Effector CD8-positive, alpha-beta T cell (primary cell): ENCODE measurements around the gene ARMC5.
A peak's percentile ranks its signal among the peaks of the same experiment; 100 is the strongest.
"Not testable (repeated sequence)": the region's sequence is repeated elsewhere in the genome, so short reads cannot be mapped to it uniquely, and the experiment has no call there.

Source experiments
- DNase-seq: peaks from one replicate; lab custom pipeline; 2025; lab: John Stamatoyannopoulos, UW

The ARMC5 gene

DNA sequence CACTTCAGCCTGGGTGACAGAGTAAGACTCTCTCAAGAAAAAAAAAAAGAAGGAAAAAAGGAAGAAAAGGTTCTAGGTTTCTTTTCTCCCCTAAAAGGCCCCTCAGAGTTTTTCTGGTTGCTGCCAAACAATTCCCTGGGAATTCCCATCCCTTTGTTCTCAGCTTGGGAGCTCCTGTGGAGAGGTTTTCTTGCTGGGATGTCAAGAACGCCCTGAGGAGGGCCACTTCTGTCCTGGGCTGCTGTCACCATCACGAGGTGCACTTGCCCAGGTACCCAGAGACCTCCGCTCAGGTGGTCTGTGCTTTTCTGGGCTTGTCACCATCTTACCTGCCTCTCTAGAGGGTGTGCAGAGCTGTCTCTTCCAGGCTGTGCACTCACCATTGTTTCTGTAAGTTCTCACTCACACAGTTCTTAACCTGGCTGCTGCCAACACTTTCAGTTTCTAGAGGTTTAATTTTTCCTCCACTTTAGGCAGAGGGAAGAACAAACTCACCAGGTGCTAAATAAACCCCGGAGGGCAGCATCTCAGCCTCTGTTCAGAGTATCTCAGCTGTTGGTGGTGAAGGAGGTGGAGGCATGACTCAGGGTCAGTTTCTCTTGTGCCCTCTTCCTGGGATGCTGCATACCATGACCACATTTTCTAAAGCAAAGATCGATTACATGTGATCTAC lies 28.8 kb upstream of the ARMC5 start:
- no peak for DNase-seq

DNA sequence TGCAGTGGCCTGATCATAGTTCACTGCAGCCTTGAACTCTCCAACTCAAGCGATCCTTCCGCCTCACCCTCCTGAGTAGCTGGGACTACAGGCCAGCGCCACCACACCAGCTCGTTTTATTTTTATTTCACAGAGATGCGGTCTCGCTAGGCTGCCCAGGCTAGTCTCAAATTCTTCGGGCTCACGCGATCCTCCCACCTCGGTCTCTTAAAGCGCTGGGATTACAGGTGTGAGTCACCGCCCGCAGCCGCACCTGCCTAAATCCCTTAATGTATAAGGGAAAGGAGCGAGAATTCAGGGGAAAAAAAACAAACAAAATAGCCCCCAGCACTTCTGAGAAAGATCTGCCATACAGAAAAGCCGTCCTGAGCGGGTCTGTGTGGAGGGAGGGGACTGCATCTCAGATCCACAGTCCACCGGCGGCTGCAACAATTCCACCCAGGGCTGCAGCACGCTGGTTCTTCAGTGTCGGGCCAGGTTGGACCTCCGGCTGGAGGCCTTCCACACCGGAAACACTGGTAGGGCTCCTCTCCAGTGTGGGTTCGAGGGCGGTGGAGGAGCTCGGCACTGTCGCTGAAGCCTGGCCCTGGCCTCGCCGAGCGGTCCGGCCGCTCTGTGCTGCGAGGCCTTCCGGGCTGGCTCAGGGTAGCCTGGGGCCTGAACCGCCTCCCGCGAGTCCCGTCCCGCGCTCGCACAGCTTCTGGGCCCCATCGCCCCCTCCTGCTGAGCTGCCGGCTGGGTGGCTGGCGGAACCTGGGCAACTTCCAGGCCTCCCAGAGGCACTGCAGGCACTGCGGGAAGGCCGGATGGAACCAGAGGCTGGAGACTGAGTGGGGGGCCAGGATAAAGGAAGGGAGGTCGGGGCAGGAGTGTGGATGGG lies 23.7 kb upstream of the ARMC5 start:
- DNase-seq: no peak

DNA sequence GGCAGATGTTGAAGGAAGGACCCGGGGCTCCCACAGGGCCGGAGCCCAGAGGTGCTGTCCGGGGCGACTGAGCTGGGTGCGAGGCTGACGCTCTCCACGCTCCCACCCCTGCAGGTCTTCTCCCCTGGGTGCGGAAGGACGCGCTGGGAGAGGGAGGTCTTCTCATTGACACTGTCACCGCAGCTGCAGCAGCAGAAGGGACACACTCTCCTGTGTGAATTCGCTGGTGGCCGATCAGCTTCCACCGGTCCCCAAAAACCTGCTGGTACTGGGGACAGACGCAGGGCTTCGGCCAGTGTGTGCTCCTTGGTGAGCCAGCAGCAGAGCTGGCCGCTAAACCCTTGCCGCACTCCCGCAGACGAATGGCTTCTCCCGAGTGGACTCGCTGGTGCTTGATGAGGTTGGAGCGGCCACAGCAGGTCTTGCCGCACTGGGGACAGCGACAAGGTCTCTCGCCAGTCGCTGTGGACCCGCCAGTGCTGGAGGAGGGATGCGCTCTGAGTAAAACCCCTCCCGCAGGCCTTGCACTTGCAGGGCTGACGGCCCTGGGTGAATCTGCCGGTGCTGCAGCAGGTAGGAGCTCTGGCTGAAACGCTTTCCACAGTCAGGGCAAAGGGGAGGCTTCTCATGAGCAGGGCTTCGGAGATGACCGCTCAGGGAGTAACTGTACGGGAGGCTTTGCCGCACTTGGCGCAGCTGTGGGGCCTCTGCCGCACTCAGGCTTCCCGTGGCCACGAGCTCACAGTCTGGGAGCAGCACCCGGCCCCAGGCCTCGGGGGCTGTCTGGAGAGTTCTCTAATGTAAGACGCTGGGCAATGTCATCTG lies 22.9 kb upstream of the ARMC5 start:
- no peak for DNase-seq

DNA sequence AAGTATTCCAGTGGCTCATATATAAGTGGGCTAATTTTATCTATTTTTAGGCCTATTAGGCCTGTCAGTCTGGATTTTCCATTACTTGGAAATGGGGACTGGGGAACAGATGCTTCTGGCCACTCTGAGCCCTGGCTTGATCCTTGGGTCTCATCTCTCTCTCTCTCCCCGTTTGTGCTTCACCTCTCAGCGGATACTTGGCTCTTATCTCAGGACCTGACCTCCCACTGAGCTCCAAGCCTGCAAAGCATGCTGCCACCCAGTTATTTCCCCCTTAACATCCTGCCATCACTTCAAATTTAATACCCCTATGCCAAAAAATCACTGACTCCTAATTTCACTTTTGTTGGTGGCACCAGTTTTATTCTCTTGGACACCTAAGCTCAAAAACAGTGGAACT lies 20.9 kb upstream of the ARMC5 start:
- no peak for DNase-seq

DNA sequence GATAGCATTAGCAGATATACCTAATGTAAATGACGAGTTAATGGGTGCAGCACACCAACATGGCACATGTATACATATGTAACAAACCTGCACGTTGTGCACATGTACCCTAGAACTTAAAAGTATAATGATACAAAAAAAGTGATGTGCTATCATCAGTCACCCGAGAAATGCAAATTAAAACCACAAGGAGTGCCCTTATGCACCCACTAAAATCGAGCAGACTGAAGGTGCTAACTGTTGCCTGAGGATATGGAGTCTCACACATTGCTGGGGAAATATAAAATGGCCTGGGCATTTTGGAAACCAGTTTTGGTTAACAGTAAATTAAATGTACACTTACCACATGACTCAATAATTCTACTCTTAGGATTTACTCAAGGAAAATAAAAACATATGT lies 20.3 kb upstream of the ARMC5 start:
- DNase-seq: not testable (repeated sequence)

DNA sequence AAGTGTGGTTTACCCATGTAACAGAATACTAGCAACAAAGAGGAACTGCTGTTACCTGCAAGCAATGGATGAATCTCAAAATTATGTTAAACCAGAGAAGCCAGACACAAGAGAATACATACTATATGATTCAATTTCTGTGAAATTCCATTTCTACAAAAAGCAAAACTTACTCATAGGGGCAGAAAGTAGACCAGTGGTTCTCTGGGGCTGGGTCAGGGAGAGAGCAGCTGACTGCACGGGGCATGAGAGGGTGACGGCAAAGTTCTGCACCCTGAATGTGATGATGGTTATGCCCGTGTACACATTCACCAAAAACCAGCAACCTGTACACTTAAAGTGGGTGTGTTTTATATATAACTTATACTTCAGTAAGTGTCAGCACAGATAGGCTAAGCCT lies 19.8 kb upstream of the ARMC5 start:
- no peak for DNase-seq

DNA sequence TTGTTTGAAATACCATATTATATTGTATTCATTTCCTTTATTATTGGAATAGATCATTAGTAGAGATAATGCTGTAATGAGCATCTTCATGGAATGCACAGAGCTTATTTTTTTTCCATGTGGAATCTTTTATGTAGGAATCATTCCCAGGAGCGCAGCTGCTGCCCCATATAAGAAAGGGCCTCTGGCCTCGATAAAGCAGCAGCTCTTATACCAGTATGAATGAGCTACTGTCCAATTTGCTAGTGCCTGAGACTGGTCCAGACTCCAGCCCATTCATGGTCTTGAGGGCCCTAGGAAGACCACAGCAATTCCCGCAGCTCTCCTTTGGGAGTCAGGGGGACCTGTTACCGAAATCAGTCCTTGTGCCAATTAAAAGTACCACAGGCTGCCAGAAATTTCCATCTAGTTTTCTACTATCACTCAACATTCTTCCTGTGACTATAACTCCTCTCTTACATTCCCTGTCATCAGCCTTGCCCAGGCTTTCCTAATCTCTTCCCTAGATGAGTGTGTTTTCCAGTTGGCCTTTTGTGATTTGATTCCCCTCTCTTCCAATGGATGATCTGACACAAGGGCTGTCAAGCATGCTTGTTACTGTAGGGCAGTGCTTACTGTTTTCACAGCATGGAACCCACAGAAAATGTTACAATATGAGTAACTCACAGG lies 18.7 kb upstream of the ARMC5 start:
- DNase-seq: no peak

DNA sequence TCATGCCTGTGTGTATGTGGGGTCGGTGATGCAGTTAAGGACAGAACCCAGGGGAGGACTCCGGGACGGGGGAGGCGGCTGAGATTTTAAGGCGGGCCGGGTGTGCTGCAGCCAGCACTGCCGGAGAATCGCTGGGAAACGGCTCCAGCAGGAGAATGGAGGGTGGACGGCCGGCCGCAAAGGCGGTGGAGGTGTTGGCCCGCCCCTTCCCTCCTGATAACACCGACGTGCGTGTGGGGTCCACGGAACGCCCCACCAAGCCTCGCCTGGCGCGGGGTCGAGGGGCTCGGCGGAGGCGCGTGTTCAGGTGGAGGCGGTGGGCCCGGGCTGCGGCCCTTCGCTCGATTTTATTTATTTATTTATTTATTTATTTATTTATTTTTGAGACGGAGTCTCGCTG lies 17.3 kb upstream of the ARMC5 start:
- DNase-seq: no peak

DNA sequence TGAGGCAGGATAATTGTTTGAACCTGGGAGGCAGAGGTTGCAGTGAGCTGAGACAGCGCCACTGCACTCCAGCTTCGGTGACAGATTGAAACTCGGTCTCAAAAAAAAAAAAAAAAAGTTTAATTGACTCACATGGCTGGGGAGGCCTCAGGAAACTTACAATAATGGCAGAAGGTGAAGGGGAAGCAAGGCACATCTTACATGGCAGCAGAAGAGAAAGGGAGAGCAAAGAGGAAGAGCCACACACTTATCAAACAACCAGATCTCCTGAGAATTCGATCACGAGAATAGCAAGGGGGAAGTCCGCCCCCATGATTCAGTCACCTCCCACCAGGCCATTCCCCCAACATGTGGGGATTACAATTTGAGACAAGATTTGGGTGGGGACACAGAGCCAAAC lies 13.4 kb upstream of the ARMC5 start:
- not testable (repeated sequence) for DNase-seq

DNA sequence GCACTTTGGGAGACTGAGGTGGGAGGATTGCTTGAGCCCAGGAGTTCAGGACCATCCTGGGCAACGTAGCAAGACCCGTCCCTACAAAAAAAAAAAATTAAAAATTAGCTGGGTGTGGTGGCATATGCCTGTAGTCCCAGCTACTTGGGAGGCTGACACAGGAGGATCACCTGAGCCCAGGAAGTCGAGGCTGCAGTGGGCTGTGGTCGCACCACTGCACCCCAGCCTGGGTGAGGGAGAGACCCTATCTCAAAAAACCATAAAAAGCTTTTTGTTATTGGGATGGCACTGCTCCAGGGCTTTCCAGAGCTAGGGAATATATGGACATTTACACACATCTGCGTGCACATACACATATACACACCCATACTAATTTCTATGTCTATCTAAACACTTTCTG lies 8.1 kb upstream of the ARMC5 start:
- DNase-seq: no peak

DNA sequence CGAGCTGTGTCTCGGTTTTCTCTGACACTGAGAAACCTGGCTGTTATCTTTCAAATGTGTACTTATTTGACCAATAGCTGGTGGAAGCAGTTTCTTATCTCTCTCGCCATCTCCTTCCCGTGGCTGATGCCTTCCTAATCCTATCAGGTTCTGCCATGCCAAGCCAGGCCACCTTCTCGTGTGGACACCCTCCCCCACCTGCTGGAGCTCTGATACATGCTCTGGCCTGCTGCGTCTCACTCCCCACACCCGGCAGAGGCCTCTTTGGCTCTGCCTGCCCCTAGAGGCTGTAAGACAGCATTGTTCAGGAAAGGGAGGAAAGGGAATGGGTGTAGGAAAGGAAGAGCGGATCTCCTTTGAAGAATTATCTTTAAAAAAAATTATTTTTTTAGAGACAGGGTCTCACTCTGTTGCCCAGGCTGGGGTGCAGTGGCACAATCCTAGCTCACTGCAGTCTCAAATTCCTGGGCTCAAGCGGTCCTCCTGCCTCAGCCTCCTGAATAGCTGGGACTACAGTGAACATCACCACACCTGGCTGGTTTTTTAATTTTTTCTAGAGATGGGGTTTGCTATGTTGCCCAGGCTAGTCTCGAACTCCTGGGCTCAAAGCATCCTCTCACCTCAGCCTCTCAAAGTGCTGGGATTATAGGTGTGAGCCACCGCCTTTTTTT lies 7.5 kb upstream of the ARMC5 start:
- no peak for DNase-seq

DNA sequence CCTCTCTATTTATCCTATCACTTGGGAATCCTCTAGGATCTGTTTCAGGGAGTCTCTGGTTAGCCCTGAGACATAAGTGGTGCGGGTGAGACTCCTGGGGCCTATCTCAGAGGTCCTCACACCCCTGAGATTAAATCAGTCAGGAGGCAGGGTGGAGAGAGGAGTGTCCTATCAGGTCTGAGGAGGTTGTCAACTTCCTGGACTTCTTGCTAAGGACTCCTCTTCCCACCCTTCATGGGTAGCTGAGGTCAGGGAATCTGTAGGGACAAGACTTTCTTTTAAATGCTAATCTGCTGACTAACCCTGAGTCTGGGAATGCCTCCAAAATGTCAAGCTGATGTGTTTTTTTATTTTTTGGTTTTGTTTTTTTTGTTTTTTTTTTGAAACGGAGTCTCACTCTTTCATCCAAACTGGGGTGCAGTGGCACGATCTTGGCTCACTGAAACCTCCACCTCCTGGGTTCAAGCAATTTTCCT lies 6.6 kb upstream of the ARMC5 start:
- no peak for DNase-seq

DNA sequence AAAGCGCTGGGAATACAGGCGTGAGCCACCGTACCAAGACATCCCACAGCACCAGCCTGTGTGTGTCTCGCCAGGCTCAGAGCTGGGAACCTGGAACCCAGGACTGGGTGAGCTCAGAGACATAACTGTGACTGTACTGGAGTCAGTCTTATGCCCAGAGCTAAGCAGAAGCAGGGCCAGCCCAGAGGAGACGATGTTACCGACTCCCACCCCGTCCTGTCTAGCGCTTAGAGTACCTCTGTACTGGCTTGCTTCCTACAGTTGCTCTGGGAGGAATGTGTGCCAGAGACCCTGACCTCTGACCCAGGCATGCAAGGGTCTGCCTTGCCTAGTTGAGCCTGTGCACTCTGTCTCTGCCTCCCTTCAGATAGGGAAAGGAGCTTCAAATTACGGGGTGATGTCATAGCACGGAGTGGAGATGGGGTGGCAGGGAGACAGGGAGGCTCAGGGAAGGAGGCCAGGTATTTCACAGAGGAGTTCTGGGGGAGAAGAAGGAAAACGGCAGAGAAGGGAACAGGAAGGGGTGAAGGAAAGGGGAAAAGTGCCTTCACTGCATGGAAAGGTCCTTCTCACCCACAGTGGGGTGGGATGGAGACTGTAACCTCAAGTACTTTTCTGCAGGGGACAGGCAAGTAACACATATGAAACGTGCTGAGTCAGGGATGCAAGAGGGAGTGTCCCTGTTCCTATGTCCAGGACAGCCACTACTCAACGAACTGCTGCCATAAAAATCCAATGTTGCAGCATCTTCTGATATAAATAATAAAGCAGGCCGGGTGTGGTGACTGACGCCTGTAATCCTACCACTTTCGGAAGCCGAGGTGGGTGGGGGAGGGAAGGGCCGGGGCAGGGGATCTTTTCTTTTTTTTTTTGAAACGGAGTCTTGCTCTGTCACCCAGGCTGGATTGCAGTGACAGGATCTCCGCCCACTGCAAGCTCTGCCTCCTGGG lies 5.8 kb upstream of the ARMC5 start:
- DNase-seq: no peak

DNA sequence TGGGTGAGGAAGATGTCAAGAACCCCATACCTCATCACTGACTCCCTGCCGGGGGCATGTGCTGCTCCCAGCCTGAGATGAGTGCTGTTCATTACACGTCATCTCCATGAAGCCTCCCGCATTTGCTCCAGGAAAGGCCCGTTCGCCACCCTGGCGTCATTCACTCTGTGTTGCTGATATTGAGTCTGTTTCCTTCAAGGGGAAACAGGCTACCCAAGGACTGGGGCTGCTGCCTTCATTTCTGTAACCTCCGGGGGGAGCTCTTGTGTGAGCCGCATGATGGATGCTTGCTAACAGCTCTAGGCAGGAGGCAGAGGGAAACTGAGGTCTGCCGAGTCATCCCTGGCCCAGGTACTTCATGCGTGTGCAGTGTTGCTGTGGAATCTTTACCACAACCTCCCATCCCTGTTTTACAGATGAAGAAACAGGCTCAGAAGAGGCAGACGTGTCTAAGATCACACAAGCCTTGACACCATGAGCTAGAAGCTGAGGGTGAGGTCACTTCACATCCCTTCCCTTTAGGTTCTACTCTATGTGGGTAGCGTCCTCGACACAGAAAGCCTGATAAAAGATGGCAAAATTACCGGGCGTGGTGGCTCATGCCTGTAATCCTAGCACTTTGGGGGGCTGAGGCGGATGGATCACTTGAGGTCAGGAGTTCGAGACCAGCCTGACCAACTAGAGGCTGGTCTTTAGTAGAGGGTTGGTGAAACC lies 3.5 kb upstream of the ARMC5 start:
- DNase-seq: no peak

DNA sequence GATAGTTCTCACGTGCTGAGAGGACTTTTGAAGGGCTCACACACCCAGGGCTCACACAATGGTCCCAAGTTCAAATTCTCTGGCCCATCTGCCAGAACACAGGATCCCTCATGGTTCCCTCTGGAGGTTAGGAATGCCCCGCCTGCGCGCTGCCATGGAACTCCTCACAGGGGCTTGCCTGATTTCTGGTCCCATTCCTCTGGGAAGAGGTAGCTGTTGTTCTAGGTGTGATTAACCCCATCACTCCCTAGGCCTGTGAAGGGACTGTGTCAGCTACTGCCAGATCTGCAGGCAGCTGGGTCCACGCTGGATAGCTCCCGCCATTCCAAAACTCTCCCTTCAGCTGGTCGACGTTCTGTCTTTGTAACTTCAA lies 2.3 kb upstream of the ARMC5 start:
- no peak for DNase-seq

DNA sequence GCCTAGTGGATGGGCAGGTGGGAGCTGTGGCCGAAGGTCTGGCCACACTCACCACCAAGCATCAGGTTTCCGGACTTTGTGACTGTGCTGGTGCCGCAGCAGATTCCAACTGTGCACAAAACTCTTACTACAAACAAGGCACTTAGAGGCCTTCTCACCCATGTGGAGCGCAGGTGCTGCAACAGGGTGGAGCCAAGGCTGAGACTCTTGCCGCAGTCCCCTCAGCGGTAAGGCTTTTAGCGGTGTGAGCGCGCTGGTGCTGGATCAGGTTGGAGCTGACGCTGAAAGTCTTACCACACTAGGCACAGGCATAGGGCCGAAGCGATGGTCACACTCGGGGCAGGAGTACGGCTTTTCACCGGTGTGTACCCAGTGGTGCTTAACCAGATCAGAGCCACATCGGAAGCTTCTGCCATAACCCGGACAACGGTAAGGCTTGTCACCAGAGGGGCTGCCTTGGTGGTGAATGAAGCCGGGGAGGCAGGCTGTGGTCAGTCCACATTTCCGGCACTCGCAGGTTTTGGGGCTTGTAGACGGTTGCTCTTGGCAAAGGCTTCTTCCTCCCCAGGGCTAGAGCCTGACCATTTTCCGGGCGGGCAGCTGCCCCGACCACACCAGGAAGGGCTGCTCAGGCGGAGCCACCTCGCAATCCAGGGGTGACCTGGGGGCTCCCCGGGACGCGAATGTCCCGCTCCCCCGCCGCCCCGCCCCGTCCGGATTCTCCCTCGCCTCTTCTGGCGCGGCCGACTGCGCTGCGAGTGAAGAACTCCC lies 1.0 kb upstream of the ARMC5 start:
- DNase-seq: peak; percentile 47

DNA sequence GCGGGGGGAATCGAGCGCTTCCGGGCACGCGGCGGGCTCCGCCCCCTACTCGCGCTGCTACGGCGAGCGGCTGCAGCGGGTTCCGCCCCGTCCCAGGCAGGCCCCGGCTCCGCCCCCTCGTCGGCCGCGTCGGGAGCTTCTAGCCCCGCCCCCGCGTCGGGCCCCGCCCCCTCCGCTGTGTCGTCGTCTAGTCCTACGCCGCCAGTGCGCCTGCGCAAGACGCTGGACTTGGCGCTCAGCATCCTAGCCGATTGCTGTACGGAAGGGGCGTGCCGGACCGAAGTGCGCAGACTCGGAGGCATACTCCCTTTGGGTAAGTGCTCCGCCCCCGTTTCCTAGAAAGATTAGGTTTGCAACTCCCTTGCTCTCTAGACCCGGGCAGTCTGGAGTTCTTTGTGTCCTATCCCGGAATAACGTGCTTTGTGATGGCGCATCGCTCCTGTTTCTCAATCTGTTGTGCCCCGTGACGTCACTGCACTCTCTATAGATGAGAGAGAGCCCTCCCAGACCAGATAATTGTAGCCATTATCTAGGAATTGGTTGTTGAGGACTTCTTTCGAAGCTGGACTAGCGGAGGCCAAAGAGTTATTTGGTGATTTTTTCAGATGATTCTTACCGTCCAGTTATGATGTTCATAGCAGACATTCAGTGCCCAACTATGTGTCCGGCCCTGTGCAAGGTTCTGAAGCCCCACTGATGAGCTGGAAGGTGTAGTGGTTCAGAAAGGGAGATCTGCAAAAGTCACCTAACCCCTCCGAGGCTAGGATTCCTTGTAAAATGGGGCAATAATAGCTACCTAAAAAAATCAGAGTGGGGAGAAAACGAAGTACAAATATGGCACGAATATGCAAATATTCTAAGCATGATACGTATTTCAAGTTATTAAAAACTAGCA lies 633 bp downstream of the ARMC5 start:
- peak; percentile 100 for DNase-seq

DNA sequence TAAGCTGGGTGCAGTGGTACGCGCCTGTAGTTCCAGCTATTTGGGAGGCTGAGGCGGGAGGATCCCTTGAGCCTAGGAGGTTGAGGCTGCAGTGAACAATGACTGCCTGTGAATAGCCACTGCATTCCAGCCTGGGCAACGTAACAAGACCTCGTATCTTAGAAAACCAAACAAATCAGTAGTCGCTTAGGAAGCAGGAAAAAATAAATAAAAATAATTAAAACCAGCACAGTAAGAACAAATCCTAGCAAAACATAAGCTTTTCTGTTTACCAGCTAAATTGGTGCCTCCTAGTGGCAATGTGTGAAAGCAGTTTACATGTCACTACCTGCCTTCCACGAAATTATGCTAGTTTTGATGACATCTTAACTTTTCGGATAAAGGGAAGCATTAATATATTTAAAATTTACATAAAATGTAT lies 1.3 kb downstream of the ARMC5 start:
- DNase-seq: no peak
